Parathyroid adenoma (tissue), 2 donors: ENCODE measurements around the gene BRINP3.

Experiments
- H2AFZ ChIP-seq: fragments of 300-600 bp; sonication (generic); one replicate; pipeline ENCODE4 v1.7.0; 2017; ENCODE audit warnings: antibody characterized with exemption, mild to moderate bottlenecking
- H3K27ac ChIP-seq: fragments of 300-600 bp; sonication (generic); one replicate; pipeline ENCODE4 v1.7.0; 2017
- H3K27me3 ChIP-seq: fragments of 300-600 bp; sonication (generic); one replicate; pipeline ENCODE4 v1.7.0; 2017; ENCODE audit warnings: low read length; ENCODE audit not compliant: control insufficient read depth, insufficient read depth
- H3K36me3 ChIP-seq: fragments of 300-600 bp; sonication (generic); one replicate; pipeline ENCODE4 v1.7.0; 2017; ENCODE audit warnings: low read length; ENCODE audit not compliant: control insufficient read depth, insufficient read depth
- H3K4me1 ChIP-seq: fragments of 300-600 bp; sonication (generic); one replicate; pipeline ENCODE4 v1.7.0; 2017; ENCODE audit warnings: control low read depth
- H3K4me2 ChIP-seq: fragments of 300-600 bp; sonication (generic); one replicate; pipeline ENCODE4 v1.7.0; 2017; ENCODE audit warnings: low read length
- H3K4me3 ChIP-seq: fragments of 300-600 bp; sonication (generic); one replicate; pipeline ENCODE4 v1.7.0; 2017; ENCODE audit warnings: low read depth, low read length
- H3K79me2 ChIP-seq: fragments of 300-600 bp; sonication (generic); one replicate; pipeline ENCODE4 v1.7.0; 2017; ENCODE audit warnings: control low read depth
- H3K9ac ChIP-seq: fragments of 300-600 bp; sonication (generic); one replicate; pipeline ENCODE4 v1.7.0; 2017; ENCODE audit warnings: mild to moderate bottlenecking
- H3K9me3 ChIP-seq: fragments of 300-600 bp; sonication (generic); one replicate; pipeline ENCODE4 v1.7.0; 2017; ENCODE audit warnings: low read length; ENCODE audit not compliant: control insufficient read depth
- TF ChIP-seq, protein P1 (sequence below): fragments of 300-600 bp; sonication (generic); IDR thresholded peaks from one replicate; pipeline ENCODE4 v1.7.0; 2017; ENCODE audit warnings: antibody characterized with exemption, mild to moderate bottlenecking
- donor health status: primary hyperparathyroidism.

The BRINP3 gene

GRCh38 chr1:190067592-190067991 is 410.1 kb downstream of the BRINP3 start:
- no peak overlapping the region for H3K27ac ChIP-seq
- TF ChIP-seq, protein P1, sequence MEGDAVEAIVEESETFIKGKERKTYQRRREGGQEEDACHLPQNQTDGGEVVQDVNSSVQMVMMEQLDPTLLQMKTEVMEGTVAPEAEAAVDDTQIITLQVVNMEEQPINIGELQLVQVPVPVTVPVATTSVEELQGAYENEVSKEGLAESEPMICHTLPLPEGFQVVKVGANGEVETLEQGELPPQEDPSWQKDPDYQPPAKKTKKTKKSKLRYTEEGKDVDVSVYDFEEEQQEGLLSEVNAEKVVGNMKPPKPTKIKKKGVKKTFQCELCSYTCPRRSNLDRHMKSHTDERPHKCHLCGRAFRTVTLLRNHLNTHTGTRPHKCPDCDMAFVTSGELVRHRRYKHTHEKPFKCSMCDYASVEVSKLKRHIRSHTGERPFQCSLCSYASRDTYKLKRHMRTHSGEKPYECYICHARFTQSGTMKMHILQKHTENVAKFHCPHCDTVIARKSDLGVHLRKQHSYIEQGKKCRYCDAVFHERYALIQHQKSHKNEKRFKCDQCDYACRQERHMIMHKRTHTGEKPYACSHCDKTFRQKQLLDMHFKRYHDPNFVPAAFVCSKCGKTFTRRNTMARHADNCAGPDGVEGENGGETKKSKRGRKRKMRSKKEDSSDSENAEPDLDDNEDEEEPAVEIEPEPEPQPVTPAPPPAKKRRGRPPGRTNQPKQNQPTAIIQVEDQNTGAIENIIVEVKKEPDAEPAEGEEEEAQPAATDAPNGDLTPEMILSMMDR, result no peak
- H3K9me3 ChIP-seq, result no peaks in the 10 kb centered on the region
- H3K9ac ChIP-seq, result no peak overlapping the region
- H3K4me1 ChIP-seq, result no peaks in the 10 kb centered on the region
- no peaks in the 10 kb centered on the region for H3K36me3 ChIP-seq
- H3K4me3 ChIP-seq, result no peak overlapping the region
- no peak overlapping the region for H2AFZ ChIP-seq
- no peaks in the 10 kb centered on the region for H3K27me3 ChIP-seq
- no peak overlapping the region for H3K4me2 ChIP-seq
- no peaks in the 10 kb centered on the region for H3K79me2 ChIP-seq

DNA sequence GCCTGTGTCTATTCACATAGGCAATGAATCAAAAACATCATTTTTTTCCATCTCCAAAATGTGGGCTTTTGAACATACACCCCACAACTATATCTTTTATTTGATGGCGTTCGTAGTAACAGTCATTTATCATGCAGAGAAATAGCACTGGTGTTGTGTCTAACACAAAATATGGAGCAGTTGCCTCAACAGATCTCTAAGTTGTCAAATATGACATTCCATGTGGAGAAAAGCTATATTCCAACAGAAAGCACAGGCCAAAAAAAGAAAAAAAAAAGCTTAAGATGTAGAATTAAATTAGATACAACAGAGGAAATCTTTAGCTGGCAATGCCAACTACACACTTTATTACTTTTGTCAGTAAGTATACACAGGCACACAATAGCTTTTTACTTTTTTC is 411.7 kb downstream of the BRINP3 start:
- no peaks in the 10 kb centered on the region for H3K4me1 ChIP-seq
- H3K4me2 ChIP-seq, result no peak overlapping the region
- TF ChIP-seq, protein P1, result no peak
- H3K79me2 ChIP-seq, result no peaks in the 10 kb centered on the region
- H3K27ac ChIP-seq, result no peak overlapping the region
- no peak overlapping the region for H2AFZ ChIP-seq
- H3K27me3 ChIP-seq, result no peaks in the 10 kb centered on the region
- no peaks in the 10 kb centered on the region for H3K36me3 ChIP-seq
- H3K9ac ChIP-seq, result no peak overlapping the region
- H3K4me3 ChIP-seq, result no peak overlapping the region
- no peaks in the 10 kb centered on the region for H3K9me3 ChIP-seq

- TF ChIP-seq, protein P1, result no peak
- no peaks in the 10 kb centered on the region for H3K4me1 ChIP-seq
- H3K4me3 ChIP-seq, result no peak overlapping the region
- no peaks in the 10 kb centered on the region for H3K36me3 ChIP-seq
- no peaks in the 10 kb centered on the region for H3K27me3 ChIP-seq
- H2AFZ ChIP-seq, result no peak overlapping the region
- H3K27ac ChIP-seq, result no peak overlapping the region
- no peak overlapping the region for H3K9ac ChIP-seq
- no peak overlapping the region for H3K4me2 ChIP-seq
- no peaks in the 10 kb centered on the region for H3K79me2 ChIP-seq
- H3K9me3 ChIP-seq, result no peaks in the 10 kb centered on the region
Observed at GRCh38 chr1:190049314-190049713, 428.4 kb downstream of the BRINP3 start.
